Mucosa of descending colon (tissue), 3 donors: ENCODE results near the gene LRRC28. TPM values are rescaled to one million over a fixed set of nuclear protein-coding genes. Genes with fewer than 3 reads are reported as not detected.
"Not testable (repeated sequence)": the region's sequence is repeated elsewhere in the genome, so short reads cannot be mapped to it uniquely, and the experiment has no call there.

Source experiments
- ATAC-seq: fragments of 200-7000 bp; cut with Tn5 transposase; one replicate; pipeline ENCODE4 v1.9.1; 2020; ENCODE audit warnings: mild to moderate bottlenecking, moderate library complexity
- DNase-seq, 3 donors: peaks; one replicate each; pipeline ENCODE4 v3.0.0-alpha.2; 2020
- H3K36me3 ChIP-seq: fragments of 200-600 bp; one replicate; pipeline ENCODE4 v1.8.0; 2021; ENCODE audit warnings: low read depth, mild to moderate bottlenecking
- H3K4me1 ChIP-seq: fragments of 200-600 bp; one replicate; pipeline ENCODE4 v1.8.0; 2021; ENCODE audit warnings: low read depth, mild to moderate bottlenecking
- H3K4me3 ChIP-seq: fragments of 200-600 bp; one replicate; pipeline ENCODE4 v1.8.0; 2021; ENCODE audit warnings: mild to moderate bottlenecking
- H3K9me3 ChIP-seq: fragments of 200-600 bp; one replicate; pipeline ENCODE4 v1.8.0; 2021; ENCODE audit warnings: mild to moderate bottlenecking
- intact Hi-C, 2 donors: fragments of 100-400 bp; cut with DNase I in 1 of 2; cut with micrococcal nuclease in 1 of 2; formaldehyde crosslinking; loops; one replicate each; pipeline versions ENCODE4 v1.11.0 to v1.11.1; 2022; cut with DNase I, micrococcal nuclease
- total RNA-seq, 3 donors: library from RNA; stranded (reverse); fragmentation: NEBNext Ultra II Directional in 2 of 3; extraction: Animal tissue kit (Norgen Biotek cat#: 25700) in 2 of 3; gene quantifications; one replicate each; pipeline versions ENCODE4 v1.2.1 to v1.2.4, GENCODE V29; 2021 to 2023
- TF ChIP-seq, protein P1 (sequence below): fragments of 200-600 bp; IDR thresholded peaks from one replicate; pipeline ENCODE4 v1.8.0; 2022; ENCODE audit warnings: antibody characterized with exemption, mild to moderate bottlenecking
- donor health status: DM: no; HTN: no; CAD: no; lungs with moderate emphysema.
- donor health status: DM: no; HTN: no; CAD: no.
- donor health status: DM: no; HTN: yes; CAD: no.

Gene LRRC28
- total RNA-seq, 3 donors from 2014 or later = 26.0 to 41.6 (median 27.7) TPM

DNA sequence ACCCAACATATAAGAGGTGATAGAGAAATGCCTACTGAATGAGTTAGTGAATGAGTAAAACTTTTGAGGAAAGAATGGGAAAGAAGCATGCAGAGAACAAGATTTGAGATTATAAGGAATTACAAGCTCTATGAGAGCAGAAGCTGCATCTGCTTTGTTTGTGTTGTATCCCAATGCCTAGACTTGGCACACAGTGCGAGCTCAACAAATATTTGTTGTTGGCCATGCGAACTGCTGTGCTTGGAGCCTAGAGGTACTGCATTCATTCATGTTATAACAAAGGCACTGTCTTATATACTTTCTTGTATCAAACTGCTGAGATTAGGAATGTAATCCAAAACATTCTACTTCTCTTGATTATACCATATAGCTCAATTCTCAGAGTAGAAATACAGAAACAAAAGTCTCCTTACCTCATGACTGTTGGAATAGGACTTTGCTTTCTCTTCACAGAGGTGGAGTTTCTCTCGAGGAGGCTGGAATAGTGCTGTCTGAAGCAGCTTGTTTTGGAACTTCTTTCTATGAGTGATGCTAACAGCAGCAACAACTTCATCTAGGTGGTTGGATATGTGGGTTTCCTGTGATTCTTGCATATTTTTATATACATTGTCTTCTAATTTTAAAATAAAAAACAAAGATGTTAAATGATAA is 23.0 kb upstream of the LRRC28 start:
- intact Hi-C loops = no loop called here
- DNase-seq (no peak), ATAC-seq (no peak)

DNA sequence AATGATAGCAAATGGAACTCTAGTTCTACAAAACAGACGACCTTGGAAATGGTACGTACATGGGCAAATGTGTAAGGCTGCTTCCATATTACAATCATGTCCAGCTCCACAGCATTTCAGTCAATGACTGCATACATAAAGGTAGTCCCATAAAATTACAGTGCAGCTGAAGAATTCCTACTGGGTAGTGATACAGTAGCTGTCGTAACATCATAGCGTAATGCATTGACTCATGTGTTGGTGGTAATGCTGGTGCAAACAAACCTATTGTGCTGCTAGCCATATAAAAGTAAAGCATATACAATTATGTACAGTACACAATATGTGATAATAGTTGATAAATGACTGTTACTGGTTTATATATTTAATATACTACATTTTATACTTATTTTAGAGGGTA is 20.4 kb upstream of the LRRC28 start:
- Histone ChIP-seq H3K9me3 (no peaks in the 10 kb centered on the region), H3K4me1 (no peaks in the 10 kb centered on the region), H3K36me3 (no peaks in the 10 kb centered on the region), H3K4me3 (no peak overlapping the region)
- intact Hi-C loops = no loop called here
- TF ChIP-seq, protein P1, sequence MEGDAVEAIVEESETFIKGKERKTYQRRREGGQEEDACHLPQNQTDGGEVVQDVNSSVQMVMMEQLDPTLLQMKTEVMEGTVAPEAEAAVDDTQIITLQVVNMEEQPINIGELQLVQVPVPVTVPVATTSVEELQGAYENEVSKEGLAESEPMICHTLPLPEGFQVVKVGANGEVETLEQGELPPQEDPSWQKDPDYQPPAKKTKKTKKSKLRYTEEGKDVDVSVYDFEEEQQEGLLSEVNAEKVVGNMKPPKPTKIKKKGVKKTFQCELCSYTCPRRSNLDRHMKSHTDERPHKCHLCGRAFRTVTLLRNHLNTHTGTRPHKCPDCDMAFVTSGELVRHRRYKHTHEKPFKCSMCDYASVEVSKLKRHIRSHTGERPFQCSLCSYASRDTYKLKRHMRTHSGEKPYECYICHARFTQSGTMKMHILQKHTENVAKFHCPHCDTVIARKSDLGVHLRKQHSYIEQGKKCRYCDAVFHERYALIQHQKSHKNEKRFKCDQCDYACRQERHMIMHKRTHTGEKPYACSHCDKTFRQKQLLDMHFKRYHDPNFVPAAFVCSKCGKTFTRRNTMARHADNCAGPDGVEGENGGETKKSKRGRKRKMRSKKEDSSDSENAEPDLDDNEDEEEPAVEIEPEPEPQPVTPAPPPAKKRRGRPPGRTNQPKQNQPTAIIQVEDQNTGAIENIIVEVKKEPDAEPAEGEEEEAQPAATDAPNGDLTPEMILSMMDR = no peak
- DNase-seq = no peak
- no peak for ATAC-seq

More for the DNA sequence above, 23.0 kb upstream of the LRRC28 start:
- TF ChIP-seq, protein P1 = no peak
- H3K36me3 ChIP-seq = no peaks in the 10 kb centered on the region
- no peaks in the 10 kb centered on the region for H3K4me1 ChIP-seq
- H3K4me3 ChIP-seq = no peak overlapping the region
- H3K9me3 ChIP-seq = no peaks in the 10 kb centered on the region

DNA sequence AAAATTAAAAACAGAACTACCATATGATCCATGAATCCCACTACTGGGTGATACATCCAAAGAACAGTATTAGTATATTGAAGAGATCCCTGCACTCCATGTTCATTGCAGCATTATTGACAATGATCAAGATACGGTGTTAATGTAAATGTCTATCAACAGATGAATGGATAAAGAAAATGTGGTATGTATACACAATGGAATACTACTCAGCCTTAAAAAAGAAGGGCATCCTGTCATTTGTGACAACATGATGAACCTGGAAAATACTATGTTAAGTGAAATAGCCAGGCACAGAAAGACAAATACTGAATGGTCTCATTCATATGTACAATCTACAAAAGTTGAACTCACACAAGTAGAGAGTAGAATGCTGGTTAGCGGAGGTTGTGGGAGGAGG is 18.5 kb upstream of the LRRC28 start:
- Histone ChIP-seq H3K4me3 (no peak overlapping the region), H3K4me1 (no peaks in the 10 kb centered on the region), H3K9me3 (no peaks in the 10 kb centered on the region), H3K36me3 (no peaks in the 10 kb centered on the region)
- intact Hi-C loops = no loop called here
- DNase-seq (no peak), ATAC-seq (no peak)
- TF ChIP-seq, protein P1 = no peak

DNA sequence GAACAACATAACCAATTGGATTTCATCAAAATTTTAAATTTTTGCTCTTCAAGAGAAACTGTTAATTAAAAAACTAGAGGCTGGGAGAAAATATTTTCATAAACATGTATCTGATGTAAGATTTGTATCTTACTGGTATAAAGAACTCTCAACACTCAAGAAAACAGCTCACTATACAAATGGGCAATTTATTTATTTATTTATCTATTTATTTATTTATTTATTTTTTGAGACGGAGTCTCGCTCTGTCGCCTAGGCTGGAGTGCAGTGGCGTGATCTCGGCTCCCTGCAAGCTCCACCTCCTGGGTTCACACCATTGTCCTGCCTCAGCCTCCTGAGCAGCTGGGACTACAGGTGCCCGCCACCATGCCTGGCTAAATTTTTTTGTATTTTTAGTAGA is 17.1 kb upstream of the LRRC28 start:
- H3K9me3 ChIP-seq, ATAC-seq, intact Hi-C loops, H3K4me3 ChIP-seq, H3K4me1 ChIP-seq, DNase-seq, H3K36me3 ChIP-seq: not testable (repeated sequence)

DNA sequence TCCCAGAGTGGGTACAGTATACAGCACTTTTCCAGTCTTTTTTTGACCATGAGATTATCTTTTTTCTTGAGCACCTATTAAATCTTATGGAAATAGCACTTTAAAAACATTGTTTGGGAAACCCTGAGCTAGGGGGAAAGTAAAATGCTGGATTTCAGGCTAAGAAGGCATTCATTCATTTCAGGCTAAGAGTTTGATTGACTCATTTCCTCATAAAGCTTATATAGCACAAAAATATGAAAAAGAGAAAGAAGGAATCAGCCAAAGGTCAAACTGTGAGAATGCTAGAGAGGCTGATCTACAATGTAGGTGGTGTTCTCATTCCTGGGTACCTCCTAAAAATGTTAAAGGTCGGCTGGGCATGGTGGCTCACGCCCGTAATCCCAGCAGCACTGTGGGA is 12.4 kb upstream of the LRRC28 start:
- Histone ChIP-seq H3K4me1 (no peaks in the 10 kb centered on the region), H3K9me3 (no peaks in the 10 kb centered on the region), H3K36me3 (no peaks in the 10 kb centered on the region), H3K4me3 (no peak overlapping the region)
- TF ChIP-seq, protein P1 = no peak
- intact Hi-C loops = no loop called here
- DNase-seq (no peak), ATAC-seq (no peak)

DNA sequence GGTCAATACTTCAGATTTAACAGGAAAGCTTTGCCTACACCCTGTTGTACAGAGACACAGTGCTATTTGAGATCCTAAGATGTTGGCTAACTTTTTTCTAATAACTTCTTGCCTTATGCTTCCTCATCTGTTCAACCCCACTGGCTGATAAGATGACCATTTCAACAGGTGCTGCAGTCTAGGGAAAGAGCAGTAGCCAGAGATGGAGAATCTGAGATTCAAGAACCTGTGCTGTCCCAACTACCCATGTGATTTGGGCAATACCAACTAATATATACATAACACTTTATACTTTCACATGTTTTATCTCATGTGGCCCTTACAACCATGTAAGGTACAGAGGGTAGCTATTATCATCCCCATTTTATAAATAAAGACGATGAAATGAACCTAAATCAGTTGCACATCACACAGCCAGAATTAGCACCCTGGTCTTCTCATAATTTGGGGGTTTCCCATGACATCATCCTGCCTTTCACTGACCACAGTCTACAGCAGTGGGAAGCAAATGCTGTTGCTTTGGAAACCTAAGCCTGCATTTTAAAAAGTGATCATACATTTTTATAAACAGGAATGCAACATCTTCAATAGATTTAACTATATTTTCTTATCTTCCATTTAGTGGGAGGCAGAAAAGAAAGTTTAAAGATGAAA is 11.6 kb upstream of the LRRC28 start:
- intact Hi-C loops = no loop called here
- TF ChIP-seq, protein P1 = no peak
- no peaks in the 10 kb centered on the region for H3K4me1 ChIP-seq
- no peak overlapping the region for H3K4me3 ChIP-seq
- DNase-seq (no peak), ATAC-seq (no peak)
- no peaks in the 10 kb centered on the region for H3K36me3 ChIP-seq
- H3K9me3 ChIP-seq = no peaks in the 10 kb centered on the region
